OCI-LY1 (cell line): ENCODE data around the gene PALB2.

ENCODE experiments used
- H2AFZ ChIP-seq: fragments of 200-600 bp; sonication (generic), shearing (Covaris generic); 2 replicates; pipeline ENCODE4 v1.6.0; 2014; ENCODE audit warnings: antibody characterized with exemption, mild to moderate bottlenecking, low read length
- H3F3A ChIP-seq: fragments of 200-600 bp; sonication (generic), shearing (Covaris generic); 2 replicates; pipeline ENCODE4 v1.6.0; 2014; ENCODE audit warnings: mild to moderate bottlenecking, antibody characterized with exemption, low read length, moderate library complexity; ENCODE audit not compliant: insufficient read depth
- H3K27ac ChIP-seq: fragments of 200-600 bp; sonication (generic); 2 replicates; pipeline ENCODE4 v1.5.1; 2014; ENCODE audit warnings: low read length, mixed run types, mild to moderate bottlenecking, low read depth; ENCODE audit not compliant: poor library complexity, severe bottlenecking
- H3K27me3 ChIP-seq: fragments of 200-600 bp; sonication (generic); 2 replicates; pipeline ENCODE4 v1.6.0; 2014; ENCODE audit warnings: antibody characterized with exemption, mild to moderate bottlenecking, low read length, moderate library complexity; ENCODE audit not compliant: insufficient read depth
- H3K36me3 ChIP-seq: fragments of 200-600 bp; sonication (generic); 2 replicates; pipeline ENCODE4 v1.6.1; 2014; ENCODE audit warnings: mild to moderate bottlenecking, antibody characterized with exemption, low read length, moderate library complexity, mixed read lengths; ENCODE audit not compliant: insufficient read depth
- H3K4me1 ChIP-seq: fragments of 200-600 bp; sonication (generic); 2 replicates; pipeline ENCODE4 v1.5.1; 2014; ENCODE audit warnings: mild to moderate bottlenecking, low read length, moderate library complexity; ENCODE audit not compliant: insufficient read depth, severe bottlenecking
- H3K4me2 ChIP-seq: fragments of 200-600 bp; sonication (generic), shearing (Covaris generic); 2 replicates; pipeline ENCODE4 v1.6.1; 2014; ENCODE audit warnings: low read length
- H3K4me3 ChIP-seq: fragments of 200-600 bp; sonication (generic); 2 replicates; pipeline ENCODE4 v1.5.1; 2014; ENCODE audit warnings: low read length, low read depth, mild to moderate bottlenecking, mixed read lengths; ENCODE audit not compliant: poor library complexity, severe bottlenecking
- H3K79me2 ChIP-seq: fragments of 200-600 bp; shearing (Covaris generic); 2 replicates; pipeline ENCODE4 v1.6.1; 2016; ENCODE audit warnings: mixed run types, low read length, mixed read lengths; ENCODE audit not compliant: insufficient read depth
- H3K9ac ChIP-seq: fragments of 200-600 bp; sonication (generic), shearing (Covaris generic); 2 replicates; pipeline ENCODE4 v1.6.1; 2014; ENCODE audit warnings: mild to moderate bottlenecking, low read length, mixed read lengths
- H3K9me2 ChIP-seq: fragments of 200-600 bp; sonication (generic), shearing (Covaris generic); 2 replicates; pipeline ENCODE4 v1.6.1; 2014; ENCODE audit warnings: low read depth, mild to moderate bottlenecking, low read length, mixed read lengths
- H3K9me3 ChIP-seq: fragments of 200-600 bp; shearing (Covaris generic); 2 replicates; pipeline ENCODE4 v1.6.1; 2014; ENCODE audit warnings: low read length, mixed read lengths
- H4K20me1 ChIP-seq: fragments of 200-600 bp; sonication (generic), shearing (Covaris generic); 2 replicates; pipeline ENCODE4 v1.6.0; 2016; ENCODE audit warnings: mild to moderate bottlenecking, low read length; ENCODE audit not compliant: insufficient read depth
- CTCF ChIP-seq: fragments of 200-600 bp; sonication (generic), shearing (Covaris generic); IDR thresholded peaks from 2 replicates; pipeline ENCODE4 v1.5.1; 2017; ENCODE audit warnings: mild to moderate bottlenecking, antibody characterized with exemption, low read length, moderate library complexity, mixed read lengths
- EZH2 ChIP-seq: fragments of 200-600 bp; sonication (generic), shearing (Covaris generic); IDR thresholded peaks from 2 replicates; pipeline ENCODE4 v1.8.0; 2017; ENCODE audit warnings: borderline replicate concordance, mixed run types, mild to moderate bottlenecking, antibody characterized with exemption, low read length, moderate library complexity, mixed read lengths

PALB2 gene

GRCh38 chr16:23554536-23554935, 86.6 kb downstream of the PALB2 start:
- no peak overlapping the region for H3K9ac ChIP-seq
- no peak overlapping the region for H3K4me2 ChIP-seq
- H3K4me3 ChIP-seq, result no peak overlapping the region
- no peaks in the 10 kb centered on the region for H4K20me1 ChIP-seq
- peaks cover 34% of the 10 kb centered on the region for H3K4me1 ChIP-seq
- no peaks in the 10 kb centered on the region for H3F3A ChIP-seq
- H3K9me2 ChIP-seq, result no peaks in the 10 kb centered on the region
- no peak overlapping the region for H2AFZ ChIP-seq
- peaks cover 42% of the 10 kb centered on the region for H3K36me3 ChIP-seq
- no peak for TF ChIP-seq CTCF
- TF ChIP-seq EZH2, result no peak
- H3K79me2 ChIP-seq, result peaks cover 22% of the 10 kb centered on the region
- H3K27me3 ChIP-seq, result no peaks in the 10 kb centered on the region
- no peaks in the 10 kb centered on the region for H3K9me3 ChIP-seq
- H3K27ac ChIP-seq, result peak overlapping the region; percentile 19
